GM12878 (cell line): ENCODE measurements around the gene MEIKIN.

ENCODE experiments used
- ETV6 ChIP-seq, 2 experiments: fragments of 450-650 bp in 1 of 2; IDR thresholded peaks in 1 of 2; conservative IDR thresholded peaks in 1 of 2; 2 replicates each; pipeline ENCODE4 v1.6.1; 2014; ENCODE audit warnings: antibody characterized with exemption in 1 of 2, borderline replicate concordance in 1 of 2, low read depth in 1 of 2, mild to moderate bottlenecking in 1 of 2, moderate library complexity in 1 of 2
- FOS ChIP-seq: IDR thresholded peaks from 3 replicates; pipeline ENCODE4 v1.6.1; 2011; ENCODE audit warnings: borderline replicate concordance; ENCODE audit not compliant: insufficient read length; ENCODE audit errors: extremely low read depth
- NFYA ChIP-seq: IDR thresholded peaks from 2 replicates; pipeline ENCODE4 v1.6.1; 2011; ENCODE audit warnings: low read depth, mild to moderate bottlenecking, low read length, improper control_type of control experiment, borderline replicate concordance
- POLR2AphosphoS5 ChIP-seq: IDR thresholded peaks from 2 replicates; pipeline ENCODE4 v1.6.1; 2011; ENCODE audit warnings: mild to moderate bottlenecking, low read length, inconsistent platforms
- RAD51 ChIP-seq: fragments of 450-650 bp; IDR thresholded peaks from 2 replicates; pipeline ENCODE4 v1.6.1; 2016; ENCODE audit warnings: moderate library complexity, mild to moderate bottlenecking, inconsistent platforms
- SIN3A ChIP-seq: IDR thresholded peaks from 2 replicates; pipeline ENCODE4 v1.6.1; 2012; ENCODE audit warnings: low read depth, low read length, improper control_type of control experiment
- SMC3 ChIP-seq: IDR thresholded peaks from 2 replicates; pipeline ENCODE4 v1.6.1; 2011; ENCODE audit warnings: low read length, improper control_type of control experiment, borderline replicate concordance
- SREBF1 ChIP-seq: IDR thresholded peaks from 2 replicates; pipeline ENCODE4 v1.6.1; 2012; ENCODE audit warnings: mild to moderate bottlenecking, low read length
- ZNF274 ChIP-seq: IDR thresholded peaks from one replicate; pipeline ENCODE4 v1.8.0; 2011; ENCODE audit not compliant: insufficient read length, insufficient read depth
- TF ChIP-seq, protein P1 (sequence below): fragments of 150-350 bp; IDR thresholded peaks from 2 replicates; pipeline ENCODE4 v1.6.1; 2016; ENCODE audit warnings: low read depth, low read length
- TF ChIP-seq, protein P2 (sequence below): IDR thresholded peaks from 2 replicates; pipeline ENCODE4 v1.6.1; 2012; ENCODE audit warnings: low read length, inconsistent platforms
- TF ChIP-seq, protein P3 (sequence below), 3 experiments: IDR thresholded peaks in 2 of 3; conservative IDR thresholded peaks in 1 of 3; 2 replicates each; pipeline ENCODE4 v1.5.1; 2011; ENCODE audit warnings: low read depth in 3 of 3, low read length in 3 of 3, mild to moderate bottlenecking in 3 of 3, control low read depth in 2 of 3, moderate library complexity in 2 of 3, inconsistent platforms in 1 of 3, mixed read lengths in 1 of 3; ENCODE audit not compliant: control insufficient read depth in 2 of 3, insufficient read depth in 1 of 3; ENCODE audit errors: extremely low read depth in 1 of 3
- TF ChIP-seq, protein P4 (sequence below): fragments of 450-650 bp; formaldehyde crosslinking; IDR thresholded peaks from 2 replicates; pipeline ENCODE4 v1.4.0; 2022; ENCODE audit warnings: mild to moderate bottlenecking, moderate library complexity
- TF ChIP-seq, protein P5 (sequence below): fragments of 450-650 bp; IDR thresholded peaks from 2 replicates; pipeline ENCODE4 v1.6.1; 2017; ENCODE audit warnings: mild to moderate bottlenecking, moderate library complexity

DNA sequence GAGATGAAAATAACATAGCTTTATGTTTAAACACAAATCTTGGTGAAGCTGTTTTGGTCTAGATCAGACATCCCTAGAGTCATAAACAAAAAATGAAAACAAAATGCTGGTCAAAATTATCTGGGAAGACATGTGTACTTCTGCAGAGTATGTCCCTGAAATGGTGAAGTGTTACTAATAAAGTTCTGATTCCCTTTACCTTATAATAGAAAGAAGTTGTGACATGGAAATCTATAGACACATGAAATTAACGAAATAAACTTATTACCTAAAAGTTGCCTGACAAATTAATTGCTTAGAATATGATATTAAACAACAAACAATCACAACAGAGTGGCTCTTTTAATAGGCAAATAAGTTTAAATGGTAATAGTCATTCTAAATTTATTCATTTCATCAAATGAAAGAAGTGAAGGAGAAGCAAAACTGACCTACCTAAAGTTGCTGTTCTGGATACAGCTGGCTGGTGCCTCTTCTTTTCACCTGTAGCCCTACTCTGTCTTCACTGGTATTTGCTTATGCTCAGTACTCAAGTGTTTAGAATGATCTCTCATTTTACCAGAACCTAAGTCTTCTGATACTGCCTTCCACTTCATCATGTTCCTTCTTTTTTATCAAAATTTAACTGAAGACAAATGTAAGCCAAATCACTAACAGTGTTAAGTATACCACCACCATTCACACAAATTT, 187.5 kb downstream of the MEIKIN start:
- TF ChIP-seq ETV6 (conservative IDR thresholded peaks at IDR 0.05 in 1 of 2, IDR thresholded peaks at IDR 0.05 in 1 of 2; ENCODE audit: borderline replicate concordance in 1 of 2, low read depth in 1 of 2), result no peak
- TF ChIP-seq SIN3A, result no peak
- no peak for TF ChIP-seq SREBF1
- no peak for TF ChIP-seq FOS
- no peak for TF ChIP-seq POLR2AphosphoS5
- TF ChIP-seq, protein P1, sequence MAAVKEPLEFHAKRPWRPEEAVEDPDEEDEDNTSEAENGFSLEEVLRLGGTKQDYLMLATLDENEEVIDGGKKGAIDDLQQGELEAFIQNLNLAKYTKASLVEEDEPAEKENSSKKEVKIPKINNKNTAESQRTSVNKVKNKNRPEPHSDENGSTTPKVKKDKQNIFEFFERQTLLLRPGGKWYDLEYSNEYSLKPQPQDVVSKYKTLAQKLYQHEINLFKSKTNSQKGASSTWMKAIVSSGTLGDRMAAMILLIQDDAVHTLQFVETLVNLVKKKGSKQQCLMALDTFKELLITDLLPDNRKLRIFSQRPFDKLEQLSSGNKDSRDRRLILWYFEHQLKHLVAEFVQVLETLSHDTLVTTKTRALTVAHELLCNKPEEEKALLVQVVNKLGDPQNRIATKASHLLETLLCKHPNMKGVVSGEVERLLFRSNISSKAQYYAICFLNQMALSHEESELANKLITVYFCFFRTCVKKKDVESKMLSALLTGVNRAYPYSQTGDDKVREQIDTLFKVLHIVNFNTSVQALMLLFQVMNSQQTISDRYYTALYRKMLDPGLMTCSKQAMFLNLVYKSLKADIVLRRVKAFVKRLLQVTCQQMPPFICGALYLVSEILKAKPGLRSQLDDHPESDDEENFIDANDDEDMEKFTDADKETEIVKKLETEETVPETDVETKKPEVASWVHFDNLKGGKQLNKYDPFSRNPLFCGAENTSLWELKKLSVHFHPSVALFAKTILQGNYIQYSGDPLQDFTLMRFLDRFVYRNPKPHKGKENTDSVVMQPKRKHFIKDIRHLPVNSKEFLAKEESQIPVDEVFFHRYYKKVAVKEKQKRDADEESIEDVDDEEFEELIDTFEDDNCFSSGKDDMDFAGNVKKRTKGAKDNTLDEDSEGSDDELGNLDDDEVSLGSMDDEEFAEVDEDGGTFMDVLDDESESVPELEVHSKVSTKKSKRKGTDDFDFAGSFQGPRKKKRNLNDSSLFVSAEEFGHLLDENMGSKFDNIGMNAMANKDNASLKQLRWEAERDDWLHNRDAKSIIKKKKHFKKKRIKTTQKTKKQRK, result no peak
- no peak for TF ChIP-seq ZNF274
- TF ChIP-seq, protein P2, sequence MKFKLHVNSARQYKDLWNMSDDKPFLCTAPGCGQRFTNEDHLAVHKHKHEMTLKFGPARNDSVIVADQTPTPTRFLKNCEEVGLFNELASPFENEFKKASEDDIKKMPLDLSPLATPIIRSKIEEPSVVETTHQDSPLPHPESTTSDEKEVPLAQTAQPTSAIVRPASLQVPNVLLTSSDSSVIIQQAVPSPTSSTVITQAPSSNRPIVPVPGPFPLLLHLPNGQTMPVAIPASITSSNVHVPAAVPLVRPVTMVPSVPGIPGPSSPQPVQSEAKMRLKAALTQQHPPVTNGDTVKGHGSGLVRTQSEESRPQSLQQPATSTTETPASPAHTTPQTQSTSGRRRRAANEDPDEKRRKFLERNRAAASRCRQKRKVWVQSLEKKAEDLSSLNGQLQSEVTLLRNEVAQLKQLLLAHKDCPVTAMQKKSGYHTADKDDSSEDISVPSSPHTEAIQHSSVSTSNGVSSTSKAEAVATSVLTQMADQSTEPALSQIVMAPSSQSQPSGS, result no peak
- TF ChIP-seq RAD51, result no peak
- TF ChIP-seq, protein P3, sequence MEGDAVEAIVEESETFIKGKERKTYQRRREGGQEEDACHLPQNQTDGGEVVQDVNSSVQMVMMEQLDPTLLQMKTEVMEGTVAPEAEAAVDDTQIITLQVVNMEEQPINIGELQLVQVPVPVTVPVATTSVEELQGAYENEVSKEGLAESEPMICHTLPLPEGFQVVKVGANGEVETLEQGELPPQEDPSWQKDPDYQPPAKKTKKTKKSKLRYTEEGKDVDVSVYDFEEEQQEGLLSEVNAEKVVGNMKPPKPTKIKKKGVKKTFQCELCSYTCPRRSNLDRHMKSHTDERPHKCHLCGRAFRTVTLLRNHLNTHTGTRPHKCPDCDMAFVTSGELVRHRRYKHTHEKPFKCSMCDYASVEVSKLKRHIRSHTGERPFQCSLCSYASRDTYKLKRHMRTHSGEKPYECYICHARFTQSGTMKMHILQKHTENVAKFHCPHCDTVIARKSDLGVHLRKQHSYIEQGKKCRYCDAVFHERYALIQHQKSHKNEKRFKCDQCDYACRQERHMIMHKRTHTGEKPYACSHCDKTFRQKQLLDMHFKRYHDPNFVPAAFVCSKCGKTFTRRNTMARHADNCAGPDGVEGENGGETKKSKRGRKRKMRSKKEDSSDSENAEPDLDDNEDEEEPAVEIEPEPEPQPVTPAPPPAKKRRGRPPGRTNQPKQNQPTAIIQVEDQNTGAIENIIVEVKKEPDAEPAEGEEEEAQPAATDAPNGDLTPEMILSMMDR (IDR thresholded peaks at IDR 0.05 in 2 of 3, conservative IDR thresholded peaks at IDR 0.05 in 1 of 3; ENCODE audit: control insufficient read depth in 2 of 3, extremely low read depth in 1 of 3, insufficient read depth in 1 of 3, low read depth in 3 of 3, low read length in 3 of 3), result no peak
- TF ChIP-seq SMC3, result no peak
- TF ChIP-seq, protein P4, sequence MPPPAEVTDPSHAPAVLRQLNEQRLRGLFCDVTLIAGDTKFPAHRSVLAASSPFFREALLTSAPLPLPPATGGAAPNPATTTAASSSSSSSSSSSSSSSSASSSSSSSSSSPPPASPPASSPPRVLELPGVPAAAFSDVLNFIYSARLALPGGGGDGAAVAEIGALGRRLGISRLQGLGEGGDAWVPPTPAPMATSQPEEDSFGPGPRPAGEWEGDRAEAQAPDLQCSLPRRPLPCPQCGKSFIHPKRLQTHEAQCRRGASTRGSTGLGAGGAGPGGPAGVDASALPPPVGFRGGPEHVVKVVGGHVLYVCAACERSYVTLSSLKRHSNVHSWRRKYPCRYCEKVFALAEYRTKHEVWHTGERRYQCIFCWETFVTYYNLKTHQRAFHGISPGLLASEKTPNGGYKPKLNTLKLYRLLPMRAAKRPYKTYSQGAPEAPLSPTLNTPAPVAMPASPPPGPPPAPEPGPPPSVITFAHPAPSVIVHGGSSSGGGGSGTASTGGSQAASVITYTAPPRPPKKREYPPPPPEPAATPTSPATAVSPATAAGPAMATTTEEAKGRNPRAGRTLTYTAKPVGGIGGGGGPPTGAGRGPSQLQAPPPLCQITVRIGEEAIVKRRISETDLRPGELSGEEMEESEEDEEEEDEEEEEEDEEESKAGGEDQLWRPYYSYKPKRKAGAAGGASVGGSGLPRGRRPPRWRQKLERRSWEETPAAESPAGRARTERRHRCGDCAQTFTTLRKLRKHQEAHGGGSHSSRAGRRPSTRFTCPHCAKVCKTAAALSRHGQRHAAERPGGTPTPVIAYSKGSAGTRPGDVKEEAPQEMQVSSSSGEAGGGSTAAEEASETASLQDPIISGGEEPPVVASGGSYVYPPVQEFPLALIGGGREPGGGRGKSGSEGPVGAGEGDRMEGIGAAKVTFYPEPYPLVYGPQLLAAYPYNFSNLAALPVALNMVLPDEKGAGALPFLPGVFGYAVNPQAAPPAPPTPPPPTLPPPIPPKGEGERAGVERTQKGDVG (CRISPR knock-in tag), result no peak
- TF ChIP-seq, protein P5, sequence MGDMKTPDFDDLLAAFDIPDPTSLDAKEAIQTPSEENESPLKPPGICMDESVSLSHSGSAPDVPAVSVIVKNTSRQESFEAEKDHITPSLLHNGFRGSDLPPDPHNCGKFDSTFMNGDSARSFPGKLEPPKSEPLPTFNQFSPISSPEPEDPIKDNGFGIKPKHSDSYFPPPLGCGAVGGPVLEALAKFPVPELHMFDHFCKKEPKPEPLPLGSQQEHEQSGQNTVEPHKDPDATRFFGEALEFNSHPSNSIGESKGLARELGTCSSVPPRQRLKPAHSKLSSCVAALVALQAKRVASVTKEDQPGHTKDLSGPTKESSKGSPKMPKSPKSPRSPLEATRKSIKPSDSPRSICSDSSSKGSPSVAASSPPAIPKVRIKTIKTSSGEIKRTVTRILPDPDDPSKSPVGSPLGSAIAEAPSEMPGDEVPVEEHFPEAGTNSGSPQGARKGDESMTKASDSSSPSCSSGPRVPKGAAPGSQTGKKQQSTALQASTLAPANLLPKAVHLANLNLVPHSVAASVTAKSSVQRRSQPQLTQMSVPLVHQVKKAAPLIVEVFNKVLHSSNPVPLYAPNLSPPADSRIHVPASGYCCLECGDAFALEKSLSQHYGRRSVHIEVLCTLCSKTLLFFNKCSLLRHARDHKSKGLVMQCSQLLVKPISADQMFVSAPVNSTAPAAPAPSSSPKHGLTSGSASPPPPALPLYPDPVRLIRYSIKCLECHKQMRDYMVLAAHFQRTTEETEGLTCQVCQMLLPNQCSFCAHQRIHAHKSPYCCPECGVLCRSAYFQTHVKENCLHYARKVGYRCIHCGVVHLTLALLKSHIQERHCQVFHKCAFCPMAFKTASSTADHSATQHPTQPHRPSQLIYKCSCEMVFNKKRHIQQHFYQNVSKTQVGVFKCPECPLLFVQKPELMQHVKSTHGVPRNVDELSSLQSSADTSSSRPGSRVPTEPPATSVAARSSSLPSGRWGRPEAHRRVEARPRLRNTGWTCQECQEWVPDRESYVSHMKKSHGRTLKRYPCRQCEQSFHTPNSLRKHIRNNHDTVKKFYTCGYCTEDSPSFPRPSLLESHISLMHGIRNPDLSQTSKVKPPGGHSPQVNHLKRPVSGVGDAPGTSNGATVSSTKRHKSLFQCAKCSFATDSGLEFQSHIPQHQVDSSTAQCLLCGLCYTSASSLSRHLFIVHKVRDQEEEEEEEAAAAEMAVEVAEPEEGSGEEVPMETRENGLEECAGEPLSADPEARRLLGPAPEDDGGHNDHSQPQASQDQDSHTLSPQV, result no peak
- no peak for TF ChIP-seq NFYA
